Panc1 (cell line): ENCODE measurements around the gene BABAM2.

Source experiments
- CTCF ChIP-seq: fragments of 450-650 bp; IDR thresholded peaks from 2 replicates; pipeline ENCODE4 v1.5.1; 2017; ENCODE audit warnings: mild to moderate bottlenecking
- POLR2AphosphoS5 ChIP-seq: IDR thresholded peaks from 2 replicates; pipeline ENCODE4 v1.6.1; 2012; ENCODE audit warnings: mild to moderate bottlenecking, low read depth, low read length, moderate library complexity
- REST ChIP-seq, 2 experiments: IDR thresholded peaks; 2 replicates each; pipeline ENCODE4 v1.6.1; 2011 to 2012; ENCODE audit warnings: low read depth in 2 of 2, control low read depth in 1 of 2, low read length in 1 of 2, mild to moderate bottlenecking in 1 of 2, moderate library complexity in 1 of 2; ENCODE audit not compliant: insufficient read depth in 1 of 2
- SIN3A ChIP-seq: IDR thresholded peaks from 2 replicates; pipeline ENCODE4 v1.6.1; 2012; ENCODE audit warnings: low read depth, mild to moderate bottlenecking, low read length, moderate library complexity, borderline replicate concordance; ENCODE audit not compliant: insufficient read depth
- TCF7L2 ChIP-seq: IDR thresholded peaks from 2 replicates; pipeline ENCODE4 v1.6.1; 2011; ENCODE audit warnings: mild to moderate bottlenecking, low read depth, low read length, inconsistent platforms

GRCh38 chr2:28297531-28297930 lies 407.0 kb downstream of the BABAM2 start:
- no peak for TF ChIP-seq POLR2AphosphoS5
- TF ChIP-seq CTCF, result no peak
- TF ChIP-seq TCF7L2, result no peak
- no peak for TF ChIP-seq REST (IDR thresholded peaks at IDR 0.05; ENCODE audit: insufficient read depth in 1 of 2, low read depth in 2 of 2, low read length in 1 of 2)
- no peak for TF ChIP-seq SIN3A
